ENCODE results near the gene GLRA2. TPM values are rescaled to one million over a fixed set of nuclear protein-coding genes. Genes with fewer than 3 reads are reported as not detected.

The GLRA2 gene
- polyA plus RNA-seq, 1 donor (not counting 4 experiments of a cell fraction or from before 2014, with no cell fraction given), result not detected

GRCh38 chrX:14491689-14492088, 37.6 kb upstream of the GLRA2 start:
- H3K4me2 ChIP-seq (ENCODE audit: control insufficient read depth, extremely low read depth, insufficient read depth, low read depth, low read length), result no peak overlapping the region
- TF ChIP-seq EZH2 (IDR thresholded peaks at IDR 0.05; ENCODE audit: low read length), result no peak
- TF ChIP-seq CTCF (optimal IDR thresholded peaks at IDR 0.05 in 1 of 3, IDR thresholded peaks at IDR 0.05 in 1 of 3, conservative IDR thresholded peaks at IDR 0.05 in 1 of 3; ENCODE audit: extremely low read depth in 1 of 3, insufficient read depth in 2 of 3, low read length in 3 of 3), result no peak
- H3K36me3 ChIP-seq (ENCODE audit: control insufficient read depth in 2 of 2, extremely low read depth in 1 of 2, insufficient read depth in 2 of 2, low read length in 2 of 2), result no peaks in the 10 kb centered on the region
- DNase-seq (ENCODE audit: low read depth, low spot score) (no peak), FAIRE-seq (no peak)
- H3K9me1 ChIP-seq (ENCODE audit: control insufficient read depth, extremely low read depth, insufficient read depth, low read length), result no peaks in the 10 kb centered on the region
- H4K20me1 ChIP-seq (ENCODE audit: control insufficient read depth, extremely low read depth, insufficient read depth, low read length), result no peaks in the 10 kb centered on the region
- no peak overlapping the region for H3K4me3 ChIP-seq (ENCODE audit: control insufficient read depth in 2 of 3, extremely low read depth in 1 of 3, insufficient read depth in 2 of 3, low read depth in 1 of 3, low read length in 3 of 3)
- dilution Hi-C loops (cut with MboI; ENCODE audit: extremely low pct_ligation_motif_present, low sequenced_read_pairs), result no loop called here
- no peaks in the 10 kb centered on the region for H3K27me3 ChIP-seq (ENCODE audit: control insufficient read depth, extremely low read depth, insufficient read depth, low read length)
- no peaks in the 10 kb centered on the region for H3K4me1 ChIP-seq (ENCODE audit: control insufficient read depth, extremely low read depth, insufficient read depth, low read length)
- H3K9ac ChIP-seq (ENCODE audit: control insufficient read depth, extremely low read depth, insufficient read depth, low read length), result no peak overlapping the region
- no peaks in the 10 kb centered on the region for H3K79me2 ChIP-seq (ENCODE audit: control insufficient read depth, insufficient read depth, low read length)
- H3K9me3 ChIP-seq (ENCODE audit: control insufficient read depth, low read depth, low read length), result no peaks in the 10 kb centered on the region
- H3K27ac ChIP-seq (ENCODE audit: control insufficient read depth, insufficient read depth, low read length), result no peak overlapping the region
- no peak overlapping the region for H2AFZ ChIP-seq (ENCODE audit: control insufficient read depth, low read length)

- H3K27ac ChIP-seq (ENCODE audit: control insufficient read depth, insufficient read depth, low read length), result no peak overlapping the region
These were observed 32.7 kb upstream of the GLRA2 start for GRCh38 chrX:14496674-14497073.

More at GRCh38 chrX:14496674-14497073, 32.7 kb upstream of the GLRA2 start:
- H3K4me3 ChIP-seq (ENCODE audit: control insufficient read depth in 2 of 3, extremely low read depth in 1 of 3, insufficient read depth in 2 of 3, low read depth in 1 of 3, low read length in 3 of 3), result peak overlapping the region in 1 of 3 experiments; percentile 25
- no peaks in the 10 kb centered on the region for H3K36me3 ChIP-seq (ENCODE audit: control insufficient read depth in 2 of 2, extremely low read depth in 1 of 2, insufficient read depth in 2 of 2, low read length in 2 of 2)
- H3K4me1 ChIP-seq (ENCODE audit: control insufficient read depth, extremely low read depth, insufficient read depth, low read length), result no peaks in the 10 kb centered on the region
- dilution Hi-C loops (cut with MboI; ENCODE audit: extremely low pct_ligation_motif_present, low sequenced_read_pairs), result no loop called here
- FAIRE-seq (no peak), DNase-seq (ENCODE audit: low read depth, low spot score) (no peak)
- H2AFZ ChIP-seq (ENCODE audit: control insufficient read depth, low read length), result no peak overlapping the region
- no peaks in the 10 kb centered on the region for H3K9me3 ChIP-seq (ENCODE audit: control insufficient read depth, low read depth, low read length)
- no peaks in the 10 kb centered on the region for H3K9me1 ChIP-seq (ENCODE audit: control insufficient read depth, extremely low read depth, insufficient read depth, low read length)
- TF ChIP-seq EZH2 (IDR thresholded peaks at IDR 0.05; ENCODE audit: low read length) (no peak), CTCF (optimal IDR thresholded peaks at IDR 0.05 in 1 of 3, IDR thresholded peaks at IDR 0.05 in 1 of 3, conservative IDR thresholded peaks at IDR 0.05 in 1 of 3; ENCODE audit: extremely low read depth in 1 of 3, insufficient read depth in 2 of 3, low read length in 3 of 3) (no peak)
- no peaks in the 10 kb centered on the region for H3K79me2 ChIP-seq (ENCODE audit: control insufficient read depth, insufficient read depth, low read length)
- no peaks in the 10 kb centered on the region for H3K27me3 ChIP-seq (ENCODE audit: control insufficient read depth, extremely low read depth, insufficient read depth, low read length)
- peak overlapping the region; percentile 41 for H3K4me2 ChIP-seq (ENCODE audit: control insufficient read depth, extremely low read depth, insufficient read depth, low read depth, low read length)
- no peaks in the 10 kb centered on the region for H4K20me1 ChIP-seq (ENCODE audit: control insufficient read depth, extremely low read depth, insufficient read depth, low read length)
- no peak overlapping the region for H3K9ac ChIP-seq (ENCODE audit: control insufficient read depth, extremely low read depth, insufficient read depth, low read length)

Data from keratinocyte (primary cell).